Sigmoid colon (tissue), 4 donors: Measurements from ENCODE around the gene VEGFA.

Experiments used
- CTCF ChIP-seq, 4 experiments: fragments of 450-650 bp in 3 of 4; fragments of 200-600 bp in 1 of 4; IDR thresholded peaks; one replicate each; pipeline ENCODE4 v1.5.1; 2016 to 2019; ENCODE audit warnings: antibody characterized with exemption in 4 of 4, mild to moderate bottlenecking in 3 of 4, moderate library complexity in 2 of 4
- EP300 ChIP-seq, 4 donors: sonication (generic); formaldehyde crosslinking; IDR thresholded peaks; one replicate each; pipeline ENCODE4 v1.6.1; 2017; ENCODE audit warnings: antibody characterized with exemption in 4 of 4
- POLR2AphosphoS5 ChIP-seq, 4 donors: sonication (generic); formaldehyde crosslinking; IDR thresholded peaks; one replicate each; pipeline ENCODE4 v1.6.1; 2017; ENCODE audit warnings: antibody characterized with exemption in 4 of 4

GRCh38 chr6:43742931-43743632 is 26.9 kb upstream of the VEGFA start:
- no peak for TF ChIP-seq CTCF (IDR thresholded peaks at IDR 0.05)
- no peak for TF ChIP-seq POLR2AphosphoS5 (IDR thresholded peaks at IDR 0.05)
- no peak for TF ChIP-seq EP300 (IDR thresholded peaks at IDR 0.05)
